A549 (cell line): ENCODE measurements around the gene GLCE.

Source experiments
- BHLHE40 ChIP-seq: IDR thresholded peaks from 2 replicates; pipeline ENCODE4 v1.6.1; 2012; ENCODE audit warnings: low read depth, low read length, inconsistent platforms
- CEBPB ChIP-seq, 2 experiments: fragments of >200 bp in 1 of 2; sonication (Bioruptor Twin) in 1 of 2; formaldehyde crosslinking in 1 of 2; IDR thresholded peaks; 2 replicates each; pipeline ENCODE4 v1.6.1; 2012 to 2016
- CTCF ChIP-seq: fragments of >200 bp; sonication (Bioruptor Twin); formaldehyde crosslinking; IDR thresholded peaks from 3 replicates; pipeline ENCODE4 v1.5.1; 2016
- ESRRA ChIP-seq: fragments of 150-350 bp; IDR thresholded peaks from 2 replicates; pipeline ENCODE4 v1.6.1; 2014; ENCODE audit warnings: mild to moderate bottlenecking, low read length, borderline replicate concordance
- HMGXB4 ChIP-seq: fragments of 250-450 bp; sonication (Bioruptor Pico); IDR thresholded peaks from 2 replicates; pipeline ENCODE4 v1.5.0; 2021; ENCODE audit warnings: mild to moderate bottlenecking, moderate library complexity, borderline replicate concordance
- JUN ChIP-seq, 2 experiments: fragments of >200 bp; sonication (Bioruptor Twin); formaldehyde crosslinking; IDR thresholded peaks; 2 replicates in 1 of 2; 3 replicates in 1 of 2; pipeline ENCODE4 v1.6.1; 2016 to 2017
- POLR2A ChIP-seq: IDR thresholded peaks from 2 replicates; pipeline ENCODE4 v1.6.1; 2012; ENCODE audit warnings: mild to moderate bottlenecking, low read length
- REST ChIP-seq: fragments of 200-600 bp; sonication (generic); IDR thresholded peaks from 2 replicates; pipeline ENCODE4 v1.6.1; 2016; ENCODE audit warnings: antibody characterized with exemption, mild to moderate bottlenecking, moderate library complexity
- SMC3 ChIP-seq: fragments of >200 bp; sonication (Bioruptor Twin); formaldehyde crosslinking; IDR thresholded peaks from 3 replicates; pipeline ENCODE4 v1.6.1; 2018; ENCODE audit warnings: inconsistent platforms

DNA sequence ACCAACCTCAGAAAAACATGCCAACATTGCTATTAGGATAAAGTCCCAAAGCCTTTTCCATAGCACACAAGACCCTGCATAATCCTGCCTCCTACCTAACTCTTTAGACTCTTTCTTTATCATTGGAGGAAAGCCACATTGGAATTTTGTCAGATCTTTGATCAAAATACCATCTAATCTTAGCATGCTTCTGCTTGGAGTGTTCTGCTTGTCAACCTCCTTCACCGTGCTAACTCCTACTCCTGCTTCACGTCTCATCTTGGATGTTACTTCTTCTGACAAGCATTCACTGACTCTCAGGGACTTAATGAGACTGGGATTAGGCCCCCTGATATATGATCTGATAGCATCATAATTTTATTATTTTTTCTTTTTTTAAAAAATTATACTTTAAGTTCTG, 7.4 kb upstream of the GLCE start:
- TF ChIP-seq CTCF (no peak), CEBPB (IDR thresholded peaks at IDR 0.05) (no peak), SMC3 (no peak), JUN (IDR thresholded peaks at IDR 0.05) (no peak), HMGXB4 (CRISPR knock-in tag) (no peak), ESRRA (no peak), BHLHE40 (no peak), POLR2A (no peak), REST (no peak)
